Activated naive CD4-positive, alpha-beta T cell treated with anti-CD3 and anti-CD28 coated beads, Interleukin-2, amount 50 U/mL, for 24 hours (primary cell): ENCODE measurements around the gene SERPINA9.
"Not testable (repeated sequence)": the region's sequence is repeated elsewhere in the genome, so short reads cannot be mapped to it uniquely, and the experiment has no call there.

Source experiments
- H3K27ac Mint-ChIP-seq: one replicate; pipeline ENCODE4 v1.8.0; 2021; ENCODE audit warnings: mild to moderate bottlenecking, mixed read lengths
- H3K27me3 Mint-ChIP-seq: one replicate; pipeline ENCODE4 v1.8.0; 2021; ENCODE audit warnings: mixed read lengths
- H3K36me3 Mint-ChIP-seq: one replicate; pipeline ENCODE4 v1.8.0; 2021; ENCODE audit warnings: mixed read lengths
- H3K4me1 Mint-ChIP-seq: one replicate; pipeline ENCODE4 v1.8.0; 2021; ENCODE audit warnings: mixed read lengths
- H3K4me3 Mint-ChIP-seq: one replicate; pipeline ENCODE4 v1.8.0; 2021; ENCODE audit warnings: mild to moderate bottlenecking, mixed read lengths
- H3K9me3 Mint-ChIP-seq: one replicate; pipeline ENCODE4 v1.8.0; 2021; ENCODE audit warnings: mixed read lengths

SERPINA9 gene

DNA sequence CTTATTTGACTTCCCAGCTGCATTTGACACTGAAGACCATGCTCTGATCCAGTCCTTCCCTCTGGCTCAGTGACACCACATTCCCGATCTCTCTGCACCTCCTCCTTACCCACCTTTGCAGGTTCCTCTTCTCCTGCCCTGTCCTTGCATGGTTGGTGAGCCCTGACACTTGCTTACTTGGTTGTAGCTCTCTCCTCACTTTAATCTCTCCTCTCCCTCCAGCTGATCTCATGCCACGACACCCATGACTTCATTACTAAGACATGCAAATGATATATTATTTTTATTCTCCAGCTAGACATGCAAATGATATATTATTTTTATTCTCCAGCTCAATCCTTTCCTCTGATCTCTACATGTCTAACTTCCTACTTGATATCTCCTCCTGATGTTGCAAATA lies at the start of gene SERPINA9:
TSS of gene SERPINA9 (minus strand) at position 175 of the 400 bp plus-strand sequence. CDS start 6,357 bp downstream, outside the sequence.
- no peaks in the 10 kb centered on the region for H3K4me1 Mint-ChIP-seq

GRCh38 chr14:94524093-94524492 lies 48.1 kb upstream of the SERPINA9 start:
- Mint-ChIP-seq H3K36me3 (peaks cover 1% of the 10 kb centered on the region), H3K27ac (no peak overlapping the region), H3K4me3 (no peak overlapping the region), H3K4me1 (no peaks in the 10 kb centered on the region), H3K9me3 (peaks cover 11% of the 10 kb centered on the region), H3K27me3 (peaks cover 21% of the 10 kb centered on the region)

More for the DNA sequence above, at the start of gene SERPINA9:
- H3K36me3 Mint-ChIP-seq = no peaks in the 10 kb centered on the region
- H3K4me3 Mint-ChIP-seq = no peak within 1 kb of the TSS
- H3K27ac Mint-ChIP-seq = no peak within 1 kb of the TSS
- no peaks in the 10 kb centered on the region for H3K9me3 Mint-ChIP-seq
- H3K27me3 Mint-ChIP-seq = peaks cover 7% of the 10 kb centered on the region

- H3K4me1 Mint-ChIP-seq = no peaks in the 10 kb centered on the region
- peaks cover 1% of the 10 kb centered on the region for H3K36me3 Mint-ChIP-seq
- no peak overlapping the region for H3K27ac Mint-ChIP-seq
- H3K27me3 Mint-ChIP-seq = peaks cover 21% of the 10 kb centered on the region
- H3K4me3 Mint-ChIP-seq = no peak overlapping the region
- peaks cover 11% of the 10 kb centered on the region for H3K9me3 Mint-ChIP-seq
Observed at GRCh38 chr14:94523265-94523664, 47.3 kb upstream of the SERPINA9 start.

- Mint-ChIP-seq H3K27ac (no peak overlapping the region), H3K36me3 (peaks cover 1% of the 10 kb centered on the region), H3K27me3 (peaks cover 19% of the 10 kb centered on the region), H3K4me1 (no peaks in the 10 kb centered on the region), H3K9me3 (peaks cover 9% of the 10 kb centered on the region), H3K4me3 (no peak overlapping the region)
Observed at GRCh38 chr14:94522115-94522724, 46.2 kb upstream of the SERPINA9 start.

- peaks cover 15% of the 10 kb centered on the region for H3K27me3 Mint-ChIP-seq
- H3K27ac Mint-ChIP-seq = no peak overlapping the region
- H3K36me3 Mint-ChIP-seq = no peaks in the 10 kb centered on the region
- no peaks in the 10 kb centered on the region for H3K4me1 Mint-ChIP-seq
- peaks cover 5% of the 10 kb centered on the region for H3K9me3 Mint-ChIP-seq
- no peak overlapping the region for H3K4me3 Mint-ChIP-seq
Observed at GRCh38 chr14:94521375-94522114, 45.5 kb upstream of the SERPINA9 start.

- no peaks in the 10 kb centered on the region for H3K36me3 Mint-ChIP-seq
- H3K4me3 Mint-ChIP-seq = no peak overlapping the region
- H3K27ac Mint-ChIP-seq = no peak overlapping the region
- no peaks in the 10 kb centered on the region for H3K4me1 Mint-ChIP-seq
- peaks cover 6% of the 10 kb centered on the region for H3K27me3 Mint-ChIP-seq
- H3K9me3 Mint-ChIP-seq = no peaks in the 10 kb centered on the region
Observed at GRCh38 chr14:94517641-94518257, 41.8 kb upstream of the SERPINA9 start.

DNA sequence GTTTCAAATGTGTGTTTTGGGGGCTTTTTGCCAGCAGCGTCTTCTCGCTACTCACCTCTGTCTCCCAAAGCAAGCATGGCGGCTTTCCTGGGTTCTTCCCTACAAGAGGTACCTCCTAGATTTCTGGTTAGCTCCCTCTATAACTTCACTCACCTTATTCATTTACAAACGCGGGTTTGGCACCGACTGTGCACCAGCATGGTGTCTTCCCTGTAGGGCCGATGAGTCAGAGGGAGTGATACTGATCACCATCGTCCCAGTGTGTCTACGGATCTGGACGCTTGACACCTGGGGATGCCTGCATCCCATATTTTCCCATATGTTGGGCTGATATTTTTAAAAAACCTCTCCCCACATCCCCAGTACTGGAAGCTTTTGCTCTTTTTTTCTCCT lies 41.2 kb upstream of the SERPINA9 start:
- H3K27ac Mint-ChIP-seq = no peak overlapping the region
- no peak overlapping the region for H3K4me3 Mint-ChIP-seq
- H3K36me3 Mint-ChIP-seq = no peaks in the 10 kb centered on the region
- no peaks in the 10 kb centered on the region for H3K4me1 Mint-ChIP-seq
- peaks cover 4% of the 10 kb centered on the region for H3K27me3 Mint-ChIP-seq
- no peaks in the 10 kb centered on the region for H3K9me3 Mint-ChIP-seq

GRCh38 chr14:94515856-94516255 lies 39.9 kb upstream of the SERPINA9 start:
- Mint-ChIP-seq H3K27me3 (peaks cover 2% of the 10 kb centered on the region), H3K27ac (no peak overlapping the region), H3K9me3 (no peaks in the 10 kb centered on the region), H3K4me3 (no peak overlapping the region), H3K4me1 (no peaks in the 10 kb centered on the region), H3K36me3 (no peaks in the 10 kb centered on the region)

DNA sequence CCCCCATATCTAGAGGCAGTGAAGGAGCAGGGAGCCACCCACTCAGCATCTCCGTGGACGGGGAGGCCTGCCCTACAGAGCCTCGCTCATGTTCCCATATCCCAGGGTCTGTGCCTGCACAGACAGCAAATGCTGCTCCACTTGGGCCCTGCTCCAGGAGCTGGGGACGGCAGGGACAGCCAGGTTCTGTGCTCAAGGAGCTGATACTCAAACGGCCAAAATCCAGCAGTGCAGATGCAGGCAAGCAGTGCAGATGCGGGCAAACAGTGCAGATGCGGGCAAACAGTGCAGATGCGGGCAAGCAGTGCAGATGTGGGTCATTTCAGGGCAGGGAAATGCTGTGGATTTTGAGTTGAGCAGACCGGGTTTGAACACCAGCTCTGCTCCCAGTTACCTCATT lies 39.4 kb upstream of the SERPINA9 start:
- H3K4me1 Mint-ChIP-seq = no peaks in the 10 kb centered on the region
- H3K4me3 Mint-ChIP-seq = no peak overlapping the region
- no peaks in the 10 kb centered on the region for H3K9me3 Mint-ChIP-seq
- H3K27ac Mint-ChIP-seq = no peak overlapping the region
- peaks cover 2% of the 10 kb centered on the region for H3K27me3 Mint-ChIP-seq
- H3K36me3 Mint-ChIP-seq = no peaks in the 10 kb centered on the region

DNA sequence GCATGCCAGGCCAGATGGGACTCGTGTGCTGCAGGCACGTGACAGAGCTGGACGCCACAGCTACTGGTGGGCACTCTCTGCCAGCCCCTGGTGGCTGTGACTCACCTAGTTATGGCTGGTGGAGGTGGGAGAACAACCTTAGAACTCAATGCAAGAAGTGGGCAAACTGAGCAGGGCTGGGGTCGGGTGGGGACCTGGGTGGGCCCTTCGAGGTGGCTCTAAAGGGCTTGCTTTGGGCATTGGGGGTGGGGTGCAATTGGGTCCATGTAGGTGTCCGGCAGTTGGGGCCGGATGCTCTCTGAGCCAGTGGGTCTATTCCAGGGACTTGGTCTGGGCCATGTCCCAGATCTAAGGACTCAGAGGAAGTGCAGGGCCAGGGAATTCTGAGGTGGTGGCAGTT lies 38.4 kb upstream of the SERPINA9 start:
- no peak overlapping the region for H3K27ac Mint-ChIP-seq
- H3K9me3 Mint-ChIP-seq = no peaks in the 10 kb centered on the region
- H3K27me3 Mint-ChIP-seq = peaks cover 2% of the 10 kb centered on the region
- H3K36me3 Mint-ChIP-seq = no peaks in the 10 kb centered on the region
- no peak overlapping the region for H3K4me3 Mint-ChIP-seq
- H3K4me1 Mint-ChIP-seq = no peaks in the 10 kb centered on the region

GRCh38 chr14:94510481-94510880 lies 34.5 kb upstream of the SERPINA9 start:
- H3K4me1 Mint-ChIP-seq, H3K27me3 Mint-ChIP-seq, H3K4me3 Mint-ChIP-seq, H3K36me3 Mint-ChIP-seq, H3K9me3 Mint-ChIP-seq, H3K27ac Mint-ChIP-seq: not testable (repeated sequence)

GRCh38 chr14:94509356-94509755 lies 33.4 kb upstream of the SERPINA9 start, which contains the start of gene SERPINA12:
TSS of gene SERPINA12 (minus strand) at chr14:94509469. CDS start at chr14:94498397, 11,072 bp downstream.
- H3K27ac Mint-ChIP-seq = no peak within 1 kb of the TSS
- H3K9me3 Mint-ChIP-seq = no peaks in the 10 kb centered on the region
- no peak within 1 kb of the TSS for H3K4me3 Mint-ChIP-seq
- no peaks in the 10 kb centered on the region for H3K4me1 Mint-ChIP-seq
- no peaks in the 10 kb centered on the region for H3K36me3 Mint-ChIP-seq
- peaks cover 3% of the 10 kb centered on the region for H3K27me3 Mint-ChIP-seq

GRCh38 chr14:94505641-94506040 lies 29.6 kb upstream of the SERPINA9 start:
- Mint-ChIP-seq H3K4me3 (no peak overlapping the region), H3K27me3 (peaks cover 7% of the 10 kb centered on the region), H3K27ac (no peak overlapping the region), H3K9me3 (no peaks in the 10 kb centered on the region), H3K4me1 (no peaks in the 10 kb centered on the region), H3K36me3 (no peaks in the 10 kb centered on the region)

- no peaks in the 10 kb centered on the region for H3K36me3 Mint-ChIP-seq
- H3K4me3 Mint-ChIP-seq = no peak overlapping the region
- peaks cover 7% of the 10 kb centered on the region for H3K27me3 Mint-ChIP-seq
Observed at GRCh38 chr14:94505206-94505605, 29.2 kb upstream of the SERPINA9 start.

GRCh38 chr14:94501588-94502516 lies 25.9 kb upstream of the SERPINA9 start:
- H3K4me3 Mint-ChIP-seq = no peak overlapping the region
- no peaks in the 10 kb centered on the region for H3K36me3 Mint-ChIP-seq
- H3K27ac Mint-ChIP-seq = no peak overlapping the region
- peaks cover 7% of the 10 kb centered on the region for H3K27me3 Mint-ChIP-seq
- no peaks in the 10 kb centered on the region for H3K4me1 Mint-ChIP-seq
- H3K9me3 Mint-ChIP-seq = no peaks in the 10 kb centered on the region

More at GRCh38 chr14:94505206-94505605, 29.2 kb upstream of the SERPINA9 start:
- H3K9me3 Mint-ChIP-seq = no peaks in the 10 kb centered on the region
- H3K4me1 Mint-ChIP-seq = no peaks in the 10 kb centered on the region
- H3K27ac Mint-ChIP-seq = no peak overlapping the region
